HG02642 (cell line): ENCODE measurements around the gene WBP4.
"Not testable (repeated sequence)": the region's sequence is repeated elsewhere in the genome, so short reads cannot be mapped to it uniquely, and the experiment has no call there.

Experiments
- ATAC-seq: cut with Tn5 transposase; IDR thresholded peaks from one replicate; pipeline ENCODE4 v1.9.1; 2021; ENCODE audit warnings: mild to moderate bottlenecking; ENCODE audit not compliant: unreplicated experiment, poor library complexity

The WBP4 gene

DNA sequence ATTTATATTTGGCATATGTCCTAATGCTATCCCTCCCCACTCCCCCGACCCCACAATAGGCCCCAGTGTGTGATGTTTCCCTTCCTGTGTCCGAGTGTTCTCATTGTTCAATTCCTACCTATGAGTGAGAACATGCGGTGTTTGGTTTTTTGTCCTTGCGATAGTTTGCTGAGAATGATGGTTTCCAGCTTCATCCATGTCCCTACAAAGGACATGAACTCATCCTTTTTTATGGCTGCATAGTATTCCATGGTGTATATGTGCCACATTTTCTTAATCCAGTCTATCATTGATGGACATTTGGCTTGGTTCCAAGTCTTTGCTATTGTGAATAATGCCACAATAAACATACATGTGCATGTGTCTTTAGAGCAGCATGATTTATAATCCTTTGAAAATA is 18.9 kb upstream of the WBP4 start:
- ATAC-seq: not testable (repeated sequence)

- ATAC-seq: no peak
Measured at GRCh38 chr13:41048640-41049039, 12.7 kb upstream of the WBP4 start.

- ATAC-seq: no peak
Measured at GRCh38 chr13:41049480-41050440, 11.5 kb upstream of the WBP4 start.

DNA sequence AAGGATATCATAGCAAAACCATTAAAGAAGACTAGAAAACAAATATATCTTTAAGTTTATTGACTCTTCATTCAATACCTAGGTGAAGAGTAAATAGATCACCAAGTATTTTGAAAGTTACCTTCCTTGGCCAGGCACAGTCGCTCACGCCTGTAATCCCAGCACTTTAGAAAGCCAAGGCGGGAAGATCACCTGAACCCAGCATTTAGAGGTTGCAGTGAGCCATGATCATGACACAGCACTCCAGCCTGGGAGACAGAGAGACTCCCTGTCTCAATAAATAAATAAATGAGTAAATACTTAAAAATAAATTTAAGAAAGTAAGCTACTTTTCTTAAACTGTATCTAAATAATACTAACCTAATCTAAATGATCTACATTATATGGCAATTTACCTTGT is 8.9 kb upstream of the WBP4 start:
- ATAC-seq: no peak

DNA sequence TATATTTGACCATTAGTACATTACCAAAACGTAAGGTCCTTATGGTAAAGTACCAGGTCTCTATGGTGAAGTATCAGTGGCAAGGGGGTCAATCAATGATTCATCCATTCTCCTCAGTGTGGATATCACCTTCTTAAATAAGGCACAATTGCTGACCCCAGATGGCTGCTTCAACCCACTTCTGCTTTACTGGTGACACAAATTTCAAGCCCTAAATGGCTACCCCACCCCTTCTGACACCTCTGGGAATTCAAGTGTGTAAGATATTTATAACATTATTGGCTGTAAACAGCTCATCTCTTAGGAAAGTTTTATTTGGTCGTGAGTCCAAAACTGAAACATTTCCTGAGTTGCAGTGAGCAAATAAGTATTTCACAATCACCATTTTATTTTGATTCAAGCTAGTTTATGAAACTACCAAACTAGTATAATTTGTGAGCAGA is 7.9 kb upstream of the WBP4 start:
- peak; percentile 65 for ATAC-seq

DNA sequence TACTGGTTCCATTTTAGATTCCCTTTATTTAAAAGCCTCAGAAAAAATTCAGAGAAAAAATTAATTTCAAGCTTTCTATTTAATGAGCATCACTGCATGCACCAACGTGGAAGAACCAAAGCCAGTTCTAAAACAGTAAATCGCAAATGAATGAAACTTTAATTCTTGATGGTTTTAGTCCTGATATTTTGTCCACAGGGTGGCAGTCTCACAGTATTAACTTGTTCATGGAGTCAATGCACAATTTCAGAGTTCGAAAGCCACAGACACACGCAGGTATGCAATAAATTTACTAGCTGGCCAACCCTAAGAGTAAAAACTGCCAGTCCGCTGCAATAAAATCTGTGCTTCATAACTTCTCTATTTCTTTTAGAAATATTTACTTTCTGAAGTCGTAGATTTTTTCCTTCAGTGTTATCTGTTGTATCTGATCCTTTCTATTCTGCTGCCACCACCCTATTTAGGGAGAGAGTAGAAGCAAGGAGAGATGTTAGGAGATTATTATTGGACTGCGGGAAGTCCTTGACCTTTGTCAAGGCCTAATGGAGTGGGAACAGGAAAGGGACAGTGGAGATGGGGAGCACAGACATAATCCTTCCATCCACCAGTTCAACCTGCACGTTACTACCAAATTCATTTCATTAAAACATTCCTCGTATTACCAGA is 7.0 kb upstream of the WBP4 start:
- ATAC-seq: no peak

DNA sequence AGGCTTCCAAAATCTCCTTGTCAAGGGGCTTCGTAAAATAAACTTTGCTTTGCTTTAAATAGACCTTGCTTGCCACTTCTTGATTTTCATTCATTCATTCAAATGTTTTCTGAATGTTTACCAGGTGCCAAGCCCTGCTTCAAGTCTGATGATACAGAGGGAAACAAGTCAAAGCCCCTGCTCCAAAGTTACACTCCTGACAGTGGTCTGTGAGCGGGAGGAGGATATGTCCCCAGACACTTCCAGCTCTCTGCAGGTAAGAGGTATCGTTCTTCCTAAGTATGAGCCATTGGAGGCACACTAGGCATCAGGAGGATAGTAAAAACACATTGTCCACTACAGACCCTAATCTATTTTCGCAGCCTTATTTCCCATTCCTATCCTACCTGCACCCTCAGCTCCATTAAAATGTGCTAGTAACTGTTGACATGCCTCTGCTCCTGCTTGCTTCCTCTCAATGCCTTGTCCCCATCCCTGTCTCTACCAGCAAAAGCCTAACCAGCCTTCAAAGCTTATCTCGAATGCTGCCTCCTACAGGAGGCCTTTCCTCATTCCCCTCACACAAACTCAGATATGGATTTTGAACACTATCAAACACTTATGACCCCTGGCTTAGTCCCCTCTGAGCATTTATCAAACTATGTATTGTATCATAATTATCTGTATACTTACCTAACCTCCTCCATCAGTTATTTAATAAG is 6.2 kb upstream of the WBP4 start:
- no peak for ATAC-seq

DNA sequence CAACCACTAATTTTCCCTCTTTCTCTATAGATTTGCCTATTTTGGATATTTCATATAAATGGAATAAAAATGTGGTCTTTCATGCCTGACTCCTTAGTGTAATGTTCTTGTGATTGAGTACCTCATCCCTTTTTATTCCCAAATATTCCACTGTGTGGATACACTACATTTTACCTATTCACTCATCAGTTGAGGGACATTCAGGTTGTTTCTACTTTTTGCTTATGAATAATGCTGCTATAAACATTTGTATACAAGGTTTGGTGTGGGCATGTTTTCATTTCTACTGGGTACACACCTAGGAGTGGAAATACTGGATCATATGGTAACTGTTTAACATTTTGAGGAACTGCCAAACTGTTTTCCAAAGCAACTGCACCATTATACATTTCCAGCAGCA is 5.1 kb upstream of the WBP4 start:
- ATAC-seq: no peak

- ATAC-seq: no peak
Measured at GRCh38 chr13:41056826-41057711, 4.2 kb upstream of the WBP4 start.

GRCh38 chr13:41058295-41059070 is 2.8 kb upstream of the WBP4 start:
- ATAC-seq: no peak

DNA sequence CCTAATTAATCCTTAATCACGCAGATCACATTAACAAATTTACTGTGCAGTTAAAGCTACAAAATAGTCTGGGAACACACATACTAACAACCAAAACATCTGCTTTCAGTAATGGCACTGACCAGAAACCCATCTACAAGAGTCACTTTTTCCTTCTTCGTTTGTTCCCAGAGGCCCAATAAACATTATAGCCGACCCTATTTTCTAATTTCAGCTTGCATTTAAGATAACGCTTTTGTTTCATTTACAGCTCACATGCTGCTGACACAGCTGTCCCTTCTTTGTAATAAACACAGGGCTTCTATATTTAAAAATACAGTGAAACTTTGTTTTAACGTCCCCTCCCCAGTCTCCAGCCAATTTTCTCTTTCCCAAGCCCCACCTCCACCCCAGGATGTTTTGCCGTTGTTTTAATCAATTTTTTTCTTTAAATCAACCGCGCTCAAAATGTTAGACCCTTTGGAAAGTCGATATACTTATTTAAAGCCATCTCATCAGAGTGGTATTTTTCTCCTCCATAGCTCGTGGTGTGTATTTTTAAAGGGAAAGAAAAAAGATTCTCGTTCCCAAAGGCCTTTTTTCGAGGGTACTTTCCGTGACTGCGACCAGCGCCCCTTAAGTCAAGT is 1.7 kb upstream of the WBP4 start:
- no peak for ATAC-seq

DNA sequence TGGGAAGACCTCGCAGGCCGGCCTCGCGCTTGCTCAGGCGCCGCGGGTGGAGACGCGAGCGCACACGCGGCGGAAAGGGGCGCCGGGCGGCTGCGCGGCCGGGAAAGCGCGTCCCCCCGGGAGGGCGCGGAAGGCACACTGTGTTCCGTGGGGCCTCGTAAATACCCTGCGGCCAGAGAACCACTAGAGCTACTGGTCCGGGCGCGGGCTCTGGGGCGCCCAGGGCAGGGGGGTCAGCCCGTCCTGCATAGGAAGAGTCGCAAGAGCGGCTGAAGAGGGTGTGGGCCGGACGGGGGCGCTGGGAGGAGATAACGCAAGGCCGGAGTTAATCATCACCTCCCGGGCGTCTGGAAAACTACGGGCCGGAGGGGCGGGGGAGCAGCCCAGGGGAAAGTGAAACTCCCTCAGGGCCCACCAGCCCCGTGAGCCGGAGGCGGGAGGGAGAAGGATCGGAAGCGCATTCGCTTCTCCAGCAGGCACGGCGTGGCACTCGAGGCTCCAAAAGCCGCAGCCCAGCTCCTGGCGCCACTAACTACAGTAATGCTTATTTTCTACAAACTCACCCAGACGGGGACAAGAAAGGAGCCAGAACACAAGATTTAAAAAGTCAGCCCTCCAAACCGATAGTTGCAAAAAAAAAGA is 1.1 kb upstream of the WBP4 start:
- ATAC-seq: peak; percentile 45

DNA sequence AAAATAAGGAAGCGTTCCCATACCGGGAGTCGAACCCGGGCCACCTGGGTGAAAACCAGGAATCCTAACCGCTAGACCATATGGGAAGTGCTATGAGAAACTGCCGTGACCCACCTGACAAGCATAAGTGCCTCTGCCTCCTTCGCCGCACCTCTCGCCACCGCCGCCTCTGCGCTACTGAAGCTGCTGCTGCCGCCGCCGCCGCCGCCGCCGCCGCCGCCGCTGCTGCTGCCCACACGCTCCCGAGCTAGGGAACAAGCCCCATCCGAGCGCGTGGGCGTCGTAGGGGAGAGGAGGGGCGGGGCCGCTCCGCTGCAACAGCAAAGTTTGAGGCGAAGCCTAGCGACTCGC is 610 bp upstream of the WBP4 start:
- peak; percentile 28 for ATAC-seq

GRCh38 chr13:41061914-41062837 is 867 bp downstream of the WBP4 start:
- peak; percentile 34 for ATAC-seq

- no peak for ATAC-seq
Measured at GRCh38 chr13:41064493-41064892, 3.2 kb downstream of the WBP4 start.

GRCh38 chr13:41065078-41065477 is 3.8 kb downstream of the WBP4 start:
- no peak for ATAC-seq

- ATAC-seq: no peak
Measured at GRCh38 chr13:41074523-41074922, 13.2 kb downstream of the WBP4 start.
